Mesenchymal stem cell (in vitro differentiated cells and primary cell): ENCODE data around the gene DUOXA2.

Source experiments
- DNase-seq: peaks from one replicate; pipeline ENCODE4 v3.0.0-alpha.2; 2013
- H2AFZ ChIP-seq: one replicate; pipeline ENCODE4 v1.6.1; 2013; ENCODE audit warnings: low read depth, mild to moderate bottlenecking, control low read depth, inconsistent platforms, low read length, moderate library complexity
- H2AK5ac ChIP-seq: 2 replicates; pipeline ENCODE4 v1.6.1; 2013; ENCODE audit warnings: low read length, moderate library complexity, mild to moderate bottlenecking, inconsistent platforms; ENCODE audit not compliant: severe bottlenecking
- H2BK120ac ChIP-seq: one replicate; pipeline ENCODE4 v1.6.1; 2013; ENCODE audit warnings: low read depth, mild to moderate bottlenecking, inconsistent platforms, low read length, moderate library complexity
- H2BK12ac ChIP-seq, 2 experiments: one replicate each; pipeline ENCODE4 v1.6.1; 2013; ENCODE audit warnings: inconsistent platforms in 2 of 2, low read length in 2 of 2, mild to moderate bottlenecking in 2 of 2, moderate library complexity in 2 of 2, control low read depth in 1 of 2
- H2BK15ac ChIP-seq: one replicate; pipeline ENCODE4 v1.6.1; 2013; ENCODE audit warnings: mild to moderate bottlenecking, low read depth, inconsistent platforms; ENCODE audit not compliant: poor library complexity, severe bottlenecking
- H2BK5ac ChIP-seq: 2 replicates; pipeline ENCODE4 v1.6.1; 2013; ENCODE audit warnings: low read depth, mild to moderate bottlenecking, low read length, control low read depth, inconsistent platforms; ENCODE audit not compliant: poor library complexity, severe bottlenecking
- H3K14ac ChIP-seq, 2 experiments: one replicate each; pipeline ENCODE4 v1.6.1; 2013; ENCODE audit warnings: inconsistent platforms in 2 of 2, low read length in 2 of 2, control low read depth in 1 of 2, mild to moderate bottlenecking in 1 of 2, moderate library complexity in 1 of 2
- H3K18ac ChIP-seq, 2 experiments: one replicate each; pipeline ENCODE4 v1.6.1; 2013; ENCODE audit warnings: inconsistent platforms in 2 of 2, low read length in 2 of 2, control low read depth in 1 of 2, low read depth in 1 of 2, mild to moderate bottlenecking in 1 of 2
- H3K23ac ChIP-seq, 2 experiments: one replicate each; pipeline ENCODE4 v1.6.1; 2013; ENCODE audit warnings: inconsistent platforms in 2 of 2, low read length in 2 of 2, mild to moderate bottlenecking in 2 of 2, moderate library complexity in 2 of 2, control low read depth in 1 of 2
- H3K27ac ChIP-seq: 2 replicates; pipeline ENCODE4 v1.5.1; 2013; ENCODE audit warnings: mild to moderate bottlenecking, moderate library complexity, low read length, control low read depth, inconsistent platforms; ENCODE audit not compliant: poor library complexity, severe bottlenecking
- H3K27me3 ChIP-seq, 2 experiments: 2 replicates each; pipeline versions ENCODE4 v1.6.1 to v1.7.0; 2013; ENCODE audit warnings: low read length in 2 of 2, mild to moderate bottlenecking in 2 of 2, moderate library complexity in 2 of 2, control low read depth in 1 of 2, inconsistent platforms in 1 of 2; ENCODE audit not compliant: control insufficient read depth in 1 of 2, insufficient read depth in 1 of 2
- H3K36me3 ChIP-seq, 2 experiments: 2 replicates each; pipeline versions ENCODE4 v1.6.1 to v1.7.0; 2013; ENCODE audit warnings: low read length in 2 of 2, control low read depth in 1 of 2, inconsistent platforms in 1 of 2, low read depth in 1 of 2, mild to moderate bottlenecking in 1 of 2; ENCODE audit not compliant: insufficient read depth in 2 of 2, control insufficient read depth in 1 of 2
- H3K4ac ChIP-seq, 2 experiments: one replicate each; pipeline ENCODE4 v1.6.1; 2013; ENCODE audit warnings: inconsistent platforms in 2 of 2, low read length in 2 of 2, mild to moderate bottlenecking in 2 of 2, moderate library complexity in 2 of 2, control low read depth in 1 of 2, low read depth in 1 of 2
- H3K4me1 ChIP-seq: 2 replicates; pipeline ENCODE4 v1.6.1; 2013; ENCODE audit warnings: low read depth, low read length, control low read depth; ENCODE audit not compliant: control insufficient read depth, insufficient read depth
- H3K4me2 ChIP-seq: 2 replicates; pipeline ENCODE4 v1.6.1; 2013; ENCODE audit warnings: low read length, mild to moderate bottlenecking, inconsistent platforms; ENCODE audit not compliant: poor library complexity, severe bottlenecking
- H3K4me3 ChIP-seq, 2 experiments: 2 replicates each; pipeline versions ENCODE4 v1.5.1 to v1.7.0; 2013; ENCODE audit warnings: low read length in 2 of 2, mild to moderate bottlenecking in 2 of 2, control low read depth in 1 of 2, low read depth in 1 of 2; ENCODE audit not compliant: insufficient read depth in 1 of 2
- H3K79me1 ChIP-seq: replicated peaks from 2 replicates; pipeline ENCODE4 v1.6.1; 2013; ENCODE audit warnings: mild to moderate bottlenecking, control low read depth, low read length, inconsistent platforms; ENCODE audit not compliant: poor library complexity, severe bottlenecking
- H3K9ac ChIP-seq: 2 replicates; pipeline ENCODE4 v1.7.0; 2013; ENCODE audit warnings: mild to moderate bottlenecking, low read length, moderate library complexity
- H3K9me3 ChIP-seq: 2 replicates; pipeline ENCODE4 v1.7.0; 2013; ENCODE audit warnings: mild to moderate bottlenecking, low read length; ENCODE audit not compliant: control insufficient read depth
- H4K8ac ChIP-seq: one replicate; pipeline ENCODE4 v1.6.1; 2013; ENCODE audit warnings: inconsistent platforms, mild to moderate bottlenecking, low read length, moderate library complexity
- H4K91ac ChIP-seq: one replicate; pipeline ENCODE4 v1.6.1; 2013; ENCODE audit warnings: mild to moderate bottlenecking, low read length, inconsistent platforms
- WGBS: methylation state at CpG from one replicate; pipeline ENCODE4 v1.1.7; 2013; ENCODE audit warnings: mixed read lengths; 5-methylcytosine and 5-hydroxymethylcytosine counted together

Gene DUOXA2

DNA sequence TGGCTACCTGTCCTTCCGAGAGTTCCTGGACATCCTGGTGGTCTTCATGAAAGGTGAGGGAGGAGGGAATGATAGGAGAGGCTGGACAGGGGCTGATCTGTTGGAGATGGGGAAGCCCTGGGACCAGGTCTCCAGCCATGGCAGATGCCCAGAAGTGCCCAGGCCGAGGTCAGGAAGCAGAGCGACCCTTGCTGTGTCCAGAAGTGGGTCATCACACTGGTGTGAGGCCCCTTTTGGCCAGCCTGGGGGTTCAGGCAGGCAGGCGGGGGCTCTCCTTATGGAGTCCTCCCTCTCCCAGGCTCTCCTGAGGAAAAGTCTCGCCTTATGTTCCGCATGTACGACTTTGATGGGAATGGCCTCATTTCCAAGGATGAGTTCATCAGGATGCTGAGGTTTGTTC, 33.5 kb downstream of the DUOXA2 start:
- H3K23ac ChIP-seq, result no peak overlapping the region
- H2AK5ac ChIP-seq, result no peak overlapping the region
- H3K27ac ChIP-seq, result no peak overlapping the region
- no peak overlapping the region for H3K4me3 ChIP-seq
- H3K18ac ChIP-seq, result no peak overlapping the region
- no peak overlapping the region for H4K91ac ChIP-seq
- H3K14ac ChIP-seq, result no peak overlapping the region
- no peak overlapping the region for H2BK12ac ChIP-seq
- H3K4me1 ChIP-seq, result peaks cover 6% of the 10 kb centered on the region
- H4K8ac ChIP-seq, result no peak overlapping the region
- H3K27me3 ChIP-seq, result peaks cover 10 to 36% of the 10 kb centered on the region in 2 experiments
- peaks cover 4 to 13% of the 10 kb centered on the region in 2 experiments for H3K36me3 ChIP-seq
- H3K9ac ChIP-seq, result no peak overlapping the region
- no peak for DNase-seq
- no peak overlapping the region for H3K4ac ChIP-seq
- H2AFZ ChIP-seq, result no peak overlapping the region
- no peaks in the 10 kb centered on the region for H3K9me3 ChIP-seq
- no peak overlapping the region for H2BK15ac ChIP-seq
- 94% methylated on average over 7 of the region's 7 CpGs for WGBS
- H3K79me1 ChIP-seq, result no peaks in the 10 kb centered on the region
- no peak overlapping the region for H2BK120ac ChIP-seq
- H3K4me2 ChIP-seq, result no peak overlapping the region
- H2BK5ac ChIP-seq, result no peak overlapping the region

GRCh38 chr15:45148076-45149059, 34.2 kb downstream of the DUOXA2 start:
- no peak for DNase-seq
- no peak overlapping the region for H2BK12ac ChIP-seq
- H2AFZ ChIP-seq, result no peak overlapping the region
- no peak overlapping the region for H2BK15ac ChIP-seq
- H4K91ac ChIP-seq, result no peak overlapping the region
- H3K9me3 ChIP-seq, result no peaks in the 10 kb centered on the region
- H3K4me1 ChIP-seq, result peaks cover 6% of the 10 kb centered on the region
- no peak overlapping the region for H3K23ac ChIP-seq
- no peak overlapping the region for H3K4ac ChIP-seq
- no peak overlapping the region for H3K27ac ChIP-seq
- H2BK120ac ChIP-seq, result no peak overlapping the region
- H3K36me3 ChIP-seq, result peaks cover 4 to 13% of the 10 kb centered on the region in 2 experiments
- H3K4me2 ChIP-seq, result no peak overlapping the region
- WGBS, result 96% methylated on average over 11 of the region's 12 CpGs
- H3K9ac ChIP-seq, result no peak overlapping the region
- no peak overlapping the region for H3K4me3 ChIP-seq
- H4K8ac ChIP-seq, result no peak overlapping the region
- no peaks in the 10 kb centered on the region for H3K79me1 ChIP-seq
- H3K18ac ChIP-seq, result no peak overlapping the region
- H2BK5ac ChIP-seq, result no peak overlapping the region
- H3K14ac ChIP-seq, result no peak overlapping the region
- no peak overlapping the region for H2AK5ac ChIP-seq
- H3K27me3 ChIP-seq, result peaks cover 4 to 29% of the 10 kb centered on the region in 2 experiments

DNA sequence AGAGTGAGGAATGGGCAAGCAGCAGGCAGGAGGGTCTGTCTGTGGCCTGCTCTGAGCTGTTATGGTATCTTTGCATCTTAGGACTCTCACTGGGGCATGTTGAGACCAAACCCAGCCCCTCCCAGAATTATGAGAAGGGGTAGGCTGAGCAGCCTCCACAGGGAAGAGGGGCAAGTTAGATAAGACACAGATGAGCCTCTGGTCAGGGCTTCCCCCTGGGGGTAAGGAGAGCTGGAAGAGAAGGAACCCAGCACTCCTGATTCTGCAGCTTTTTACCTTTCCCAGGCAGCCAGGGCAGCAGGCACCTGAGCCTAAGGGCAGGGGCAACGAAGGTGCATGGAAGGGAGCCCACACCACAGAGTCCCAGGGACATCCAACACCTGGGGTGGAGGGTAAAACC, 34.9 kb downstream of the DUOXA2 start:
- Histone ChIP-seq H3K4me1 (peaks cover 6% of the 10 kb centered on the region), H2BK12ac (no peak overlapping the region), H2BK15ac (no peak overlapping the region), H2AK5ac (no peak overlapping the region), H4K91ac (no peak overlapping the region), H3K4me3 (no peak overlapping the region), H3K36me3 (peaks cover 4 to 13% of the 10 kb centered on the region in 2 experiments), H3K27me3 (peaks cover 2 to 27% of the 10 kb centered on the region in 2 experiments), H3K4me2 (no peak overlapping the region), H2BK5ac (no peak overlapping the region), H3K14ac (no peak overlapping the region), H3K9ac (no peak overlapping the region), H2BK120ac (no peak overlapping the region), H3K23ac (peak overlapping the region in 1 of 2 experiments; percentile 52), H4K8ac (no peak overlapping the region), H3K18ac (no peak overlapping the region), H2AFZ (no peak overlapping the region), H3K9me3 (no peaks in the 10 kb centered on the region), H3K27ac (no peak overlapping the region), H3K79me1 (no peaks in the 10 kb centered on the region), H3K4ac (no peak overlapping the region)
- no peak for DNase-seq
- WGBS, result 44% methylated on average over 1 of the region's 1 CpG

- 79% methylated on average over 6 of the region's 6 CpGs for WGBS
- peaks cover 0 to 17% of the 10 kb centered on the region in 2 experiments for H3K27me3 ChIP-seq
- peaks cover 4 to 13% of the 10 kb centered on the region in 2 experiments for H3K36me3 ChIP-seq
Measured at GRCh38 chr15:45150481-45150880, 36.4 kb downstream of the DUOXA2 start.

More at GRCh38 chr15:45150481-45150880, 36.4 kb downstream of the DUOXA2 start:
- Histone ChIP-seq H3K79me1 (no peaks in the 10 kb centered on the region), H3K23ac (no peak overlapping the region), H3K4me1 (peaks cover 6% of the 10 kb centered on the region), H2BK12ac (no peak overlapping the region), H4K91ac (no peak overlapping the region), H3K9ac (no peak overlapping the region), H3K9me3 (no peaks in the 10 kb centered on the region), H2BK15ac (no peak overlapping the region), H2BK120ac (no peak overlapping the region), H2BK5ac (no peak overlapping the region), H2AK5ac (no peak overlapping the region), H2AFZ (no peak overlapping the region), H3K18ac (no peak overlapping the region), H3K4me2 (no peak overlapping the region), H3K4ac (no peak overlapping the region), H4K8ac (no peak overlapping the region), H3K14ac (no peak overlapping the region), H3K27ac (no peak overlapping the region), H3K4me3 (no peak overlapping the region)
- no peak for DNase-seq
